K562 treated with DMSO at 1 percent for 4 hours (cell line): Measurements from ENCODE around the gene ALDH1L2. TPM values are rescaled to one million over a fixed set of nuclear protein-coding genes. Genes with fewer than 3 reads are reported as not detected.

ENCODE experiments used
- total RNA-seq: library from RNA; unstranded; fragments of 300-600 nt; gene quantifications from 2 replicates; pipeline ENCODE4 v1.2.3, GENCODE V29; 2022; ENCODE audit not compliant: insufficient read depth

ALDH1L2 gene
- total RNA-seq, result 10.8 and 13.5 TPM in 2 replicates

DNA sequence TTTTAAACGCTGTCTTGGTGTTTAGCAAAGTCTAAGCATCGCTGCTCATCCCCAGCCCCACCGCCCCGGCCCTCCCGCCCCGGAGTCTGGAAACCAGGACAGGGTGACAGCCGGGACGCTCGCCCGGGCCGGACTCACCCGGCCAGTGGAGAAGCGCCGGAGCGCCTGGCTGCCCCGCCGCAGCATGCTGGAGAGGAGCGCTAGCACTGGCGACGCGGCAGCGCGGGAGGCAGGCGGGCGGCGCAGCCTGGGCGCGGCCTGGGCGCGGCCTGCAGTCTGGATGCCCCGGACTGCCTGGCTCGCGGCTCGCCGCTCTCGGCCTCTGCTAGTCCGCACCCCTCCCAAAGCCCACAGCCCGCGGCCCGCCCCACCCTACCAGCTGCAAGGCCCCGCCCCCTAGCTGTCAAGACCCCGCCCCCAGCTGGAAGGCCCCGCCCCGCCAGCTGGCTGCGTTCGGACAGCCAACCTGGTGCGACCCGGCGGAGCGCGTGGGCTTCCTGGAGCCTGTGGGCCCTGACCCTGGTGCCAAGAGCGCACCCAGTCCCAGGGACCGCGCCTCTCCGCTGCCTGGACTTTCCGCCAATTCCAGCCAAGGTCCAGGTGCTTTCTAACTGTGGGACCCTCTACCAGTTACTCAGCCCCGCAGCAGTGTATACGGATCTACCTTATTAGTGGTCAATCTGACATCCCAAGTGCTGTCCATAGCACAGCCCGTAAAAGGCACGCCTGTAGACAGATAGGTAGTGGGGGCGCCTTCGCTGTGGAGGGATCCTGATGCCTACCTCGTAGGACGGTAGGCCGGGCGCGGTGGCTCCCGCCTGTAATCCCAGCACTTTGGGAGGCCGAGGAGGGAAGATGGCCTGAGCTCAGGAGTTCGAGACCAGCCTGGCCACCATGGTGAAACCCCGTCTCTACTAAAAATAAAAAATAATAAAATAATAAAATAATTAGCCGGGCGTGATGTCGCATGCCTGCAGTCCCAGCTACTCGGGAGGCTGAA, at the start of gene ALDH1L2:
Gene ALDH1L2, minus strand, starts transcription at position 208 of the 1,000 bp plus-strand sequence. Its CDS starts 22 bp downstream, at position 186.

DNA sequence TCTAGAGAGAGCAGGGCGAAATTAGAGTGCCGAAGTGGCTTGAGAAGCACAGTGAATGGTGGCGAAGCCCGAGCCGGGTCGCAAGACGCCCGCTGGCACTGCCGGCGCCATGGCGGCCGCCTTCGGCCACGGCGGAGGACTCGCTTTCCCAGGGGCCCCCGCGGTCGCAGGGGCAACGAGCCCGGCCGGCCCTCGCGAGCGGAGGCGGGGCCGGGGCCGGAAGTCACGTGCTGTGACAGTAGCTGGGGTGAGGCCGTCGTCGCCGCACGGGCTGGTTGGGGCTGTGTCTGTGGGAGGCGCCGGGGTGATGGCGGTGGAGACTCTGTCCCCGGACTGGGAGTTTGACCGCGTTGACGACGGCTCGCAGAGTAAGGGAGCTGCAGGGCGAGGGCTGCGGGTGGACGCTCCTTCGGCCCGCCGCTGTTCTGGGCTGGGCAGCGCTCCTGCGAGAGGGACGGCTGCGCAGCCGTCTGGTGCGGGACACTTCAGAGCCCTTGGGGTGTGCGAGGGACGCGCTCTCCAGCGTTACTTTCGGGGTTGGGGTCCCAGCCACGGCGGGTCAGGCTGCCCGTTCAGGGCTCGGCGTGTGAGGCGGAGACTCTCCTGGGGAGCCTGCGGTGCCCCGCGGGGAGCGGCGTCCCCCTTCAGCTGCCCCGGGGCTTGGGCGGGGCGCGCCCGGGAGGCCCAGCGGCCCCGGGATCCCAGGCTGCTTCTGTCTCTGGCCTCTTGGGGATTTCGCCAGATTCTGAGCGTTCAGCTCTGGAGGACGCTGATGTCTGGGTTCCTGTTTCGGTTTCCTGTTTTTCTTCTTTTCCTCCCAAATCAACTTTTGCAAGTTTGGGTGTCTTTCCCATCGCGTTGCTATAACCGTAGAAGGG, 23.5 kb upstream of the ALDH1L2 start, which contains the start of gene WASHC4:
Gene WASHC4, plus strand, starts transcription at position 238 of the 878 bp plus-strand sequence. Its CDS starts 70 bp downstream, at position 308.

GRCh38 chr12:104986022-104986941, 98.0 kb downstream of the ALDH1L2 start, which contains the start of gene NOPCHAP1:
Gene NOPCHAP1 (plus strand): TSS chr12:104986316. CDS start chr12:104986353, 37 bp downstream.

Other genes starting within 250 kb of the ALDH1L2 start
- 1.3 TPM in 1 of 2 replicates, not detected in the other for gene SLC41A2, start 126.2 kb downstream of the ALDH1L2 start, total RNA-seq
- gene NOPCHAP1, start 98.1 kb downstream of the ALDH1L2 start, total RNA-seq, result 1.8 and 4.4 TPM in 2 replicates
- gene WASHC4, start 23.3 kb upstream of the ALDH1L2 start, total RNA-seq, result 10.3 and 36.3 TPM in 2 replicates
- 6.9 and 8.1 TPM in 2 replicates for gene APPL2, start 151.7 kb upstream of the ALDH1L2 start, total RNA-seq
- not detected in 2 replicates for gene C12orf75, start 246.2 kb upstream of the ALDH1L2 start, total RNA-seq